PFSK-1 (cell line): Measurements from ENCODE around the gene OR52D1.

Experiments used
- FOXP2 ChIP-seq: optimal IDR thresholded peaks from 2 replicates; pipeline ENCODE3; 2011; ENCODE audit warnings: borderline replicate concordance, control low read depth, inconsistent platforms; ENCODE audit not compliant: insufficient read depth; ENCODE audit errors: extremely low read length, extremely low read depth
- POLR2AphosphoS5 ChIP-seq: IDR thresholded peaks from 2 replicates; pipeline ENCODE4 v1.6.1; 2012; ENCODE audit warnings: low read depth, mild to moderate bottlenecking, control low read depth, low read length, moderate library complexity
- SIN3A ChIP-seq: IDR thresholded peaks from 2 replicates; pipeline ENCODE4 v1.6.1; 2012; ENCODE audit warnings: mild to moderate bottlenecking, low read length, moderate library complexity, borderline replicate concordance; ENCODE audit not compliant: insufficient read depth
- TAF1 ChIP-seq: IDR thresholded peaks from 2 replicates; pipeline ENCODE4 v1.6.1; 2012; ENCODE audit warnings: low read length, control low read depth, borderline replicate concordance; ENCODE audit not compliant: insufficient read depth
- TF ChIP-seq, protein P1 (sequence below), 2 experiments: IDR thresholded peaks; 2 replicates each; pipeline versions ENCODE4 v1.6.1 to v1.8.0; 2011 to 2012; ENCODE audit warnings: low read depth in 2 of 2, low read length in 2 of 2, control low read depth in 1 of 2, inconsistent platforms in 1 of 2, mild to moderate bottlenecking in 1 of 2, moderate library complexity in 1 of 2; ENCODE audit not compliant: insufficient read depth in 1 of 2

Gene OR52D1

DNA sequence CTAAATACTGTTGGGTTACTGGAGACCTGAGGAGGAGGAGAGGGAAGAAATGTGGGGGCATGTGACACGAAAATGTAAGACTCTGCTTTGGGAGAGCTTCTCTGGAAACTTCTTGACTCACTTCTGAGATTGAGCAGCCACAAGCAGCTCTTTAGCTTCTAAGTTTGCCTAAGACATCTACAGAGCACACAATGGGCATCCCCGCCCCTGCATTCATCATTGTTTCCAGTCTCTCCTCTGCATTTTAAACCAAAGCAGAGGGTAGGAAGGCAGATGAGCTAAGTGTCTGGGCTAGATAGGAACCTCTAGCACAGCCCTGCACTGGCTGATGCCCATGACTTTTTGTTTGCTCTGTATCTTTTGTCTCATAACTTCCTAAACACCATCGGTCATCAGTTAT, 2.1 kb upstream of the OR52D1 start:
- TF ChIP-seq SIN3A: no peak
- no peak for TF ChIP-seq POLR2AphosphoS5
- no peak for TF ChIP-seq TAF1
- TF ChIP-seq FOXP2: no peak
- TF ChIP-seq, protein P1, sequence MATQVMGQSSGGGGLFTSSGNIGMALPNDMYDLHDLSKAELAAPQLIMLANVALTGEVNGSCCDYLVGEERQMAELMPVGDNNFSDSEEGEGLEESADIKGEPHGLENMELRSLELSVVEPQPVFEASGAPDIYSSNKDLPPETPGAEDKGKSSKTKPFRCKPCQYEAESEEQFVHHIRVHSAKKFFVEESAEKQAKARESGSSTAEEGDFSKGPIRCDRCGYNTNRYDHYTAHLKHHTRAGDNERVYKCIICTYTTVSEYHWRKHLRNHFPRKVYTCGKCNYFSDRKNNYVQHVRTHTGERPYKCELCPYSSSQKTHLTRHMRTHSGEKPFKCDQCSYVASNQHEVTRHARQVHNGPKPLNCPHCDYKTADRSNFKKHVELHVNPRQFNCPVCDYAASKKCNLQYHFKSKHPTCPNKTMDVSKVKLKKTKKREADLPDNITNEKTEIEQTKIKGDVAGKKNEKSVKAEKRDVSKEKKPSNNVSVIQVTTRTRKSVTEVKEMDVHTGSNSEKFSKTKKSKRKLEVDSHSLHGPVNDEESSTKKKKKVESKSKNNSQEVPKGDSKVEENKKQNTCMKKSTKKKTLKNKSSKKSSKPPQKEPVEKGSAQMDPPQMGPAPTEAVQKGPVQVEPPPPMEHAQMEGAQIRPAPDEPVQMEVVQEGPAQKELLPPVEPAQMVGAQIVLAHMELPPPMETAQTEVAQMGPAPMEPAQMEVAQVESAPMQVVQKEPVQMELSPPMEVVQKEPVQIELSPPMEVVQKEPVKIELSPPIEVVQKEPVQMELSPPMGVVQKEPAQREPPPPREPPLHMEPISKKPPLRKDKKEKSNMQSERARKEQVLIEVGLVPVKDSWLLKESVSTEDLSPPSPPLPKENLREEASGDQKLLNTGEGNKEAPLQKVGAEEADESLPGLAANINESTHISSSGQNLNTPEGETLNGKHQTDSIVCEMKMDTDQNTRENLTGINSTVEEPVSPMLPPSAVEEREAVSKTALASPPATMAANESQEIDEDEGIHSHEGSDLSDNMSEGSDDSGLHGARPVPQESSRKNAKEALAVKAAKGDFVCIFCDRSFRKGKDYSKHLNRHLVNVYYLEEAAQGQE (IDR thresholded peaks at IDR 0.05; ENCODE audit: insufficient read depth in 1 of 2, low read depth in 2 of 2, low read length in 2 of 2): no peak

DNA sequence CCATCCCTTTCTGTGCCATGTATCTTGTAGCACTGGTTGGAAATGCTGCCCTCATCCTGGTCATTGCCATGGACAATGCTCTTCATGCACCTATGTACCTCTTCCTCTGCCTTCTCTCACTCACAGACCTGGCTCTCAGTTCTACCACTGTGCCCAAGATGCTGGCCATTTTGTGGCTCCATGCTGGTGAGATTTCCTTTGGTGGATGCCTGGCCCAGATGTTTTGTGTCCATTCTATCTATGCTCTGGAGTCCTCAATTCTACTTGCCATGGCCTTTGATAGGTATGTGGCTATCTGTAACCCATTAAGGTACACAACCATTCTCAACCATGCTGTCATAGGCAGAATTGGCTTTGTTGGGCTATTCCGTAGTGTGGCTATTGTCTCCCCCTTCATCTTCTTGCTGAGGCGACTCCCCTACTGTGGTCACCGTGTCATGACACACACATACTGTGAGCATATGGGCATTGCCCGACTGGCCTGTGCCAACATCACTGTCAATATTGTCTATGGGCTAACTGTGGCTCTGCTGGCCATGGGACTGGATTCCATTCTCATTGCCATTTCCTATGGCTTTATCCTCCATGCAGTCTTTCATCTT, 414 bp downstream of the OR52D1 start:
- TF ChIP-seq SIN3A (no peak), TAF1 (no peak), POLR2AphosphoS5 (no peak)
- TF ChIP-seq, protein P1 (IDR thresholded peaks at IDR 0.05; ENCODE audit: insufficient read depth in 1 of 2, low read depth in 2 of 2, low read length in 2 of 2): no peak

DNA sequence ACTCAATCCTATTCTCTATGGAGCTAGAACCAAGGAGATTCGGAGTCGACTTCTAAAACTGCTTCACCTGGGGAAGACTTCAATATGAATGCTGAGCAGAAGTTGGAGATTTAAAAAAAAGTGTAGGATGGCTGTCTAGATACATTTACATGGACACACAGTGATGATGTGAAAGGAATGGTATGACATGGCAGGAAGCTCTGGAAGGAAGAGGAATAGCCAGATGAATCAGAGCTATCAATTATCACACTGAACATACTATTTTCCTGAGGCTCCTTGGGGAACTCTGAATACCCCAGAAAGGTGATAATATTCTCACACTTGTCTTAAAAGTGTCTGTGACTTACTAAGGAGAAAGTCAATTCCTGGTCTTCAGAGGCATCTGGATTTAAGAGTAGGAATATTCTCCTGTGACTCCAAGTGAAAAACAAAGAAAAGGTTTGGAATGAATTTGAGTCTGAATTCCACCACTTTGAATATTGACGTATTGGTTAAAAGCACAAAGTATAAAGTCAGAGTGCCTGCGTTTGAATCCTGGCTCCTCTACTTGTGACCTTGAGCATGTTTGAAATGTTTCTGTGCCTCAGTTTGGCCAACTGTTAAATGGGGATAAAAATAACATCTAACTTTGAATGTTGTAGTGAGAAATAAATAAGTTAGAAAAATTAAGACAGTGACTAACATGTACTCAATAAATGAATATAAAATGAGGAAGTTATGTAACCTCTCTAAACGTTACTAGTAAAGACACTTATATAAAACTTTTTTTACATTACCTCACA, 1.3 kb downstream of the OR52D1 start:
- TF ChIP-seq TAF1: no peak
- no peak for TF ChIP-seq FOXP2
- no peak for TF ChIP-seq SIN3A
- TF ChIP-seq POLR2AphosphoS5: no peak
- TF ChIP-seq, protein P1 (IDR thresholded peaks at IDR 0.05; ENCODE audit: insufficient read depth in 1 of 2, low read depth in 2 of 2, low read length in 2 of 2): no peak

DNA sequence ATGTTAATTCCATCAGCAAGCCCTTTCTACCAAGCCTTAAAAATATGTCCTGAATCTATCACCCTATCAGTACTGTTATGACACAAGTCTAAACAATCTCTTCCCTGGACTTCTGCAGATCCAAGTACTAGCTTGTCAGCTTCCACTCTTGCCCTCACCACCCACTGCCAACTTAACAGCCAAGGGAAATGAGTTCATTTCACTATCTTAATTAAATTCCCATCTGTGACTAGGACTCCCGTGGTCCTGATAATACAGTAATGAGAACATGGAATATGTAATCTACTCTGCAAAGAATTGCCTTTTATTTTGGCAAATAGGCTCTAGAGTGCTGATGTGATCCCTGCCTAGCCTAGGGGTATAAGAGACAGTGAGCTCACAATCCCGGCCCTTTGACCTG, 11.2 kb downstream of the OR52D1 start:
- TF ChIP-seq POLR2AphosphoS5 (no peak), TAF1 (no peak), SIN3A (no peak), FOXP2 (no peak)
- TF ChIP-seq, protein P1 (IDR thresholded peaks at IDR 0.05; ENCODE audit: insufficient read depth in 1 of 2, low read depth in 2 of 2, low read length in 2 of 2): no peak
